ENCODE data around the gene FLT3LG. TPM values are rescaled to one million over a fixed set of nuclear protein-coding genes. Genes with fewer than 3 reads are reported as not detected.

The FLT3LG gene
- total RNA-seq, 4 donors from 2014 or later, result 3.7 to 19.4 (median 4.1) TPM; not detected in 1

- no peak for DNase-seq
- intact Hi-C loops (cut with DNase I; ENCODE audit: low total_unique reads), result no loop called here
- no peaks in the 10 kb centered on the region for H3K36me3 ChIP-seq
- TF ChIP-seq POLR2A (IDR thresholded peaks at IDR 0.05), result no peak
- no peak for TF ChIP-seq CTCF (IDR thresholded peaks at IDR 0.05)
- H3K4me3 ChIP-seq, result no peak overlapping the region
- H3K9me3 ChIP-seq, result no peaks in the 10 kb centered on the region
- H3K27ac ChIP-seq, result no peak overlapping the region
- peaks cover 0 to under 1% of the 10 kb centered on the region in 2 donors for H3K4me1 ChIP-seq
- peaks cover 30 to 74% of the 10 kb centered on the region in 2 donors for H3K27me3 ChIP-seq
Measured at GRCh38 chr19:49427855-49428546, 46.0 kb upstream of the FLT3LG start.

- intact Hi-C loops (cut with DNase I; ENCODE audit: low total_unique reads), result no loop called here
- peaks cover 26 to 74% of the 10 kb centered on the region in 2 donors for H3K27me3 ChIP-seq
- no peak for DNase-seq
- no peak overlapping the region for H3K4me3 ChIP-seq
- no peak overlapping the region for H3K27ac ChIP-seq
- no peaks in the 10 kb centered on the region for H3K9me3 ChIP-seq
- no peak for TF ChIP-seq POLR2A (IDR thresholded peaks at IDR 0.05)
- TF ChIP-seq CTCF (IDR thresholded peaks at IDR 0.05), result no peak
- H3K36me3 ChIP-seq, result no peaks in the 10 kb centered on the region
- H3K4me1 ChIP-seq, result no peaks in the 10 kb centered on the region
Measured at GRCh38 chr19:49428547-49429451, 45.2 kb upstream of the FLT3LG start.

GRCh38 chr19:49430172-49430677 is 43.8 kb upstream of the FLT3LG start:
- Histone ChIP-seq H3K36me3 (no peaks in the 10 kb centered on the region), H3K4me1 (no peaks in the 10 kb centered on the region), H3K27me3 (peaks cover 26 to 66% of the 10 kb centered on the region in 2 donors), H3K27ac (no peak overlapping the region), H3K4me3 (no peak overlapping the region), H3K9me3 (no peaks in the 10 kb centered on the region)
- no peak for DNase-seq
- no peak for TF ChIP-seq CTCF (IDR thresholded peaks at IDR 0.05)
- TF ChIP-seq POLR2A (IDR thresholded peaks at IDR 0.05), result no peak
- intact Hi-C loops (cut with DNase I; ENCODE audit: low total_unique reads), result loop anchor here (10.0 kb wide), 1 partner anchor 205 kb away; no protein-coding TSS in a partner anchor

GRCh38 chr19:49430678-49431329 is 43.2 kb upstream of the FLT3LG start:
- H3K4me1 ChIP-seq, result no peaks in the 10 kb centered on the region
- TF ChIP-seq POLR2A (IDR thresholded peaks at IDR 0.05) (no peak), CTCF (IDR thresholded peaks at IDR 0.05) (no peak)
- no peaks in the 10 kb centered on the region for H3K36me3 ChIP-seq
- no peak overlapping the region for H3K27ac ChIP-seq
- H3K9me3 ChIP-seq, result no peaks in the 10 kb centered on the region
- peaks cover 26 to 60% of the 10 kb centered on the region in 2 donors for H3K27me3 ChIP-seq
- no peak for DNase-seq
- H3K4me3 ChIP-seq, result no peak overlapping the region
- intact Hi-C loops (cut with DNase I; ENCODE audit: low total_unique reads), result loop anchor here (10.0 kb wide), 1 partner anchor 206 kb away; no protein-coding TSS in a partner anchor

Data from uterus (tissue), 4 donors.